Smooth muscle cell of the umbilical artery (primary cell): Measurements from ENCODE around the gene PPARD. TPM values are rescaled to one million over a fixed set of nuclear protein-coding genes. Genes with fewer than 3 reads are reported as not detected.

Experiments
- total RNA-seq: library from RNA; depleted of rRNA; stranded (reverse); fragments of >200 nt; gene quantifications from 2 replicates; pipeline ENCODE4 v1.2.3, GENCODE V29; 2014

Gene PPARD
- total RNA-seq: 8.0 and 16.5 TPM in 2 replicates

DNA sequence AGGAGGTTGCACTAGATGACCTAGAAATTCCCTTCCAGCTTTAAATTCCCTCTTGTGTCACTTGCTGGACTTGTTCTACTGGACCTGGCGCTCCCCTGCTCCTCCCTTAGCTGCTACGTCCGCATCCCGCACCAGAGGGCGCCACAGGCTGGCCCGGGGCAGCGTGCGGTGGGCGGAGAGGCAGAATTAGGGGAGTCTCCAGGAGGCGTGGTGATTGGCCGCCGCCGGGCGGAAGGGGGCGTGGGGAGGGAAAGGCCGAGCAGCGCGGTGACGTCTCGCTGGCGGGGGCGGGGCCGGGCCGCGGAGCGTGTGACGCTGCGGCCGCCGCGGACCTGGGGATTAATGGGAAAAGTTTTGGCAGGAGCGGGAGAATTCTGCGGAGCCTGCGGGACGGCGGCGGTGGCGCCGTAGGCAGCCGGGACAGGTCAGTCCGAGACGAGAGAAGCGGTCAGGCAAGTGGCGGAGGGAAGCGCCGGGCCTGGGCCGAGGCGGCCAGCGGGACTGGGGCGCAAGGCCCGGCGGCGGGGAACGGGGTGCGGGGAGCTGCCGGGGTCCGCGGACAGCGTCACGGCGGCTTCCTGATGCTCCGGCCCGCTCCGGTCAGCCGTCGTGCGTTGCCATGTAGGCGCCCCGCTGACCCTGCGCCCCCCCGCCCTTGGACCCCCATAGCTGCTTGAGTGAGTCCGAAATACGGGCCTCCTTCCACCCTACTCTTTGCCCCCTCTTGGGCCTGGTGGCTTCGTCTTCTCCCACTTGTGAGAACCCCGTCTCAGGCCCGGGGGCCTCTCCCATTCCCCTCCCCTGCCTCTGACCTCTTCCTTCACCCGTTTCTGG is at the start of gene PPARD:
PPARD (plus strand) TSS at position 301 of the 834 bp plus-strand sequence. CDS start 68,530 bp downstream, outside the sequence.

GRCh38 chr6:35297601-35298481 is 44.5 kb upstream of the PPARD start, which contains the start of gene DEF6:
TSS of gene DEF6 (plus strand) at chr6:35297818. CDS start at chr6:35297857, 39 bp downstream.

DNA sequence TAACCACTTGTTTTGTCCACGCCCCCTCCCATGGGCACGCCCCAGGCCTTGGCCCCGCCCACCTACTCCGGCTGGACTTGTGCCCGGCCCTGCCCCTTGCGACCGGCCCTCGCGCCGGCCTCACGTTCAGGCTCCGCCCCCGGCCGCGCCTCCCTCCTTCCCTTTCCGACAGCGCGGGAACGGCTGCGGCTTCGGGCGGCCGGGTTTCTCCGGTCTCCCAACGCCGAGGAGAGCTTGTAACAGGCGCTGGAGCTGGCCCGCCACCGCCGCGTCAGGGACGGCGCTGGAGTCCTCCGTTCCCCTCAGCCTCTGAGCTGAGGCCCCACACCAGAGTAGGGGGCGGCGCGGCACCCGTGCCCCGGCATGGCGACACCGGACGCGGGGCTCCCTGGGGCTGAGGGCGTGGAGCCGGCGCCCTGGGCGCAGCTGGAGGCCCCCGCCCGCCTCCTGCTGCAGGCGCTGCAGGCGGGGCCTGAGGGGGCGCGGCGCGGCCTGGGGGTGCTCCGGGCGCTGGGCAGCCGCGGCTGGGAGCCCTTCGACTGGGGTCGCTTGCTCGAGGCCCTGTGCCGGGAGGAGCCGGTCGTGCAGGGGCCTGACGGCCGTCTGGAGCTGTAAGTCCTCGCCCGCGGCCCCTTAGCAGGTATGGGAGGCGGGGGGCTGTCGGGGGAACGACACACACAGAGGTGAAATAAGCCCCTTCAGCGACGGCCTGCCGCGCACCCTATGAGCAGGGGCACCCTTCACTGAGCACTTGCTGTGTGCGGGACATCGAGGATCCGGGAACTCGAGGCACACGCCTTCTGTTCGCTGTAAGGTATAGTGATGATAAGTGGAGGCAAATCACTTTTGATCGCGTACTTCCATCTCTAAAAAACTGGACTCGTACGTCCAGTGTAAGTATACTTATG is 110.1 kb downstream of the PPARD start, which contains the start of gene FANCE:
FANCE (plus strand) TSS at position 156 of the 908 bp plus-strand sequence; CDS start at position 364, 208 bp downstream.

GRCh38 chr6:35468181-35468979 is 126.0 kb downstream of the PPARD start, which contains the start of gene RPL10A:
TSS of gene RPL10A (plus strand) at chr6:35468401. CDS start at chr6:35468435, 34 bp downstream.

Other genes with a start within 250 kb of the PPARD start
- 0.46 TPM in 1 of 2 replicates, not detected in the other for gene TCP11, start 201.2 kb upstream of the PPARD start, total RNA-seq
- 4.2 and 5.0 TPM in 2 replicates for gene SCUBE3, start 128.6 kb upstream of the PPARD start, total RNA-seq
- 10.7 and 12.5 TPM in 2 replicates for gene ZNF76, start 82.8 kb upstream of the PPARD start, total RNA-seq
- gene DEF6, start 44.7 kb upstream of the PPARD start, total RNA-seq: 1.2 TPM in 2 replicates
- gene FANCE, start 109.8 kb downstream of the PPARD start, total RNA-seq: 3.3 and 4.4 TPM in 2 replicates
- 1,232 and 1,523 TPM in 2 replicates for gene RPL10A, start 125.8 kb downstream of the PPARD start, total RNA-seq
- 8.9 and 14.1 TPM in 2 replicates for gene TEAD3, start 154.5 kb downstream of the PPARD start, total RNA-seq
- gene TULP1, start 170.3 kb downstream of the PPARD start, total RNA-seq: not detected in 2 replicates